HTR-8/SVneo (cell line): ENCODE data around the gene FBH1.
"Not testable (repeated sequence)": the region's sequence is repeated elsewhere in the genome, so short reads cannot be mapped to it uniquely, and the experiment has no call there.

Source experiments
- DNase-seq: peaks from one replicate; pipeline ENCODE4 v3.0.0; 2011; ENCODE audit warnings: low spot score, mixed read lengths; ENCODE audit not compliant: insufficient read length
- FAIRE-seq: peaks from 2 replicates; lab custom pipeline; 2011; peaks lifted over from hg19 to GRCh38; lab: Jason Lieb, UNC

Gene FBH1

DNA sequence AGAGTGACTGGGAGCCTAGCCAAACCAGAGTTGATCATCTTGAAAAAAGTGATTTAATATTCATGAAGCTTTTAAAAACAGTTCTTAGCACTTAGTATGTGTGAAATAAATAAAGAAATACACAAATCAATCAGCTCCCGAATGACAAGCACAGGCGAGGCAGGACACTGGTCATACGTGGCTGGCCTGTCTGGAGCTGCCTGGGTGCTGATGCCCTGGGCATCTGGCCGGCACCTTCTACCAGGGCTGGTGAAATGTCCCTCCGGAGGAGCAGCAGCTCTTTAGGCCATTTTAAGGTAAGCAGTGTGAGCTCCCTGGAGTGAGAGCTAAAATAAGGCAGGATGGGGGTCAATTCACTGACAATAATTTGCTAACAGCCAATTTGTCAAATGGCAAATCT lies 63.6 kb downstream of the FBH1 start:
- FAIRE-seq (no peak), DNase-seq (no peak)

- DNase-seq (no peak), FAIRE-seq (no peak)
Measured at GRCh38 chr10:5956146-5956936, 66.3 kb downstream of the FBH1 start.

DNA sequence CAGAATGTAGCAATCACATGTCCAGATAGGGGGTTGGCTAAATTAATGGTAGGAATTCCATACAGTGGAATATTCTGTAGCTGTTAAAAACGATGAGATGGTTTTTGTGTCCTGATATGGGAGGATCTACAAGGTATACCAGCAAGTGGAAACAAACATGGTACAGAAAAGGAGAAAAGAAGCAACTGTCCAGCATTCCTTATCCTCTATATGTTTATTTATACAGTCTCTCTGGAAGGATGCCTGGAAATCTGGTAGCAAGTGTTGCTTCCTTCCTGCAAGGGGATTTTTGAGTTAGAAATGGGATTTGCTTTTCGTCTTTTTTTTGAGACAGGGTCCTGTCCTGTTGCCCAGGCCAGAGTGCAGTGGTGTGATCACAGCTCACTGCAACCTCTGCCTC lies 68.0 kb downstream of the FBH1 start:
- DNase-seq = no peak
- FAIRE-seq = no peak

- no peak for FAIRE-seq
Measured at GRCh38 chr10:5958675-5959074, 68.6 kb downstream of the FBH1 start.

DNA sequence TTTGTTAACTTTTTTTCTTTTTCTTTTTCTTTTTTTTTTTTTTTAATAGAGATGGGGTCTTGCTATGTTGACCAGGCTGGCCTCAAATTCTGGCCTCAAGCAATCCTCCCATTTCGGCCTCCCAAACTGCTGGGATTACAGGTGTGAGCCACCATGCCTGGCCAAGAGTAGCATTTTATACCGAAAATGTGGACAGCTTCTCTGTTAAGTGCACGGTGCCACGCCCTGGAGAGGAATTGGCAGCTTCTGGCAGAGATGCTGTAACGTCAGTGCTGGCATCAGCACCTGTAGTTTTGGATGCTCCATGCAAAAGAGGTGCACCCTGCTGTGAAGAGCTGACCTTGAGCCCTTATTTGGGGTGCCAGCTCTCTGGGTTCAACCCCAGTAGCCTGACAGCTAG lies 69.1 kb downstream of the FBH1 start:
- FAIRE-seq = no peak
- no peak for DNase-seq

More at GRCh38 chr10:5958675-5959074, 68.6 kb downstream of the FBH1 start:
- no peak for DNase-seq

DNA sequence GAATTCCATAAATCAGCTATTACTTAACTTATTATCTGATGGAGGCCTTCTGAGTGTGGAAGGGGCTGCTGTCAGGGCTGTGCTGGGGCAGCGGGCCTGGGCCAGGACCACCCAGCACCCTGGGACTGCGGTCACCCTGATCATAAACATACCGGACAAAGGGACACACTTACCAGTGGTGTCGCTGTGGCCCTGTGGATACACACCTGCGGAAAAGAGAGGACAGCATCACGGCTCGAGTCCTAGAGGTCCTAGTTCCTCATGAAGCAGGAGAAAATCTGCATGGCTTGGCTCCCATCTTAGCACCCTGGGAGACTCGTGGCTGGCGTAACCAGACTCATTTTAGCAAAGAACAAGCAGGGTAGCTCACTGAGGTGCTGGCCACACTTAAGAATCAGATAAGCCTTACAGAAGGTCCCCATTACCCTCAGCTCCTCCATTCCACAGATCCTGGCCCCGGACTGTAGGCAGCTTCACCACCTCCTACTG lies 69.6 kb downstream of the FBH1 start:
- FAIRE-seq = no peak
- no peak for DNase-seq

GRCh38 chr10:5960070-5960972 lies 70.3 kb downstream of the FBH1 start:
- peak; percentile 35 for DNase-seq
- FAIRE-seq = no peak

- not testable (repeated sequence) for DNase-seq, FAIRE-seq
Measured at GRCh38 chr10:5960973-5961275, 70.9 kb downstream of the FBH1 start.

GRCh38 chr10:5961405-5962100 lies 71.5 kb downstream of the FBH1 start:
- DNase-seq = no peak
- no peak for FAIRE-seq

- FAIRE-seq, DNase-seq: not testable (repeated sequence)
Measured at GRCh38 chr10:5962358-5962940, 72.4 kb downstream of the FBH1 start.

DNA sequence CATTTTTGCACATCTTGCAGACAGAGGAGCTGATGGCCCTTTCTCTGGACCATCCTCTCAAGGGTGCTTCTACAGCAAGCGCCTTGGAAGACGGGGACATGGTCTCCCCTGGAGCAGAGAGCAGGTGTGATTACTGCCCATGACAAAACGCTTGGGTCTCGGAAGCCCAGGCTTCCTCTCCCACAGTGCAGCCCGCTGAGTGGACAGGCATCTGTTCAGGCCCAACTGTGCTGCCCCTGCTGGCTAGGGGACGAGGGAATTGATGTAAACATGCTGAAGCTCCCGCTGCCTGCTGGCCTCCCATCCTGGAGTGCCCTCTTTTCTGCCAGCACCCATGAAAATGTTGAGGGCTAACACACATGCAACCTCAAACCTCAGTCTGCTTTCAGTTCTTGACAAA lies 73.0 kb downstream of the FBH1 start:
- DNase-seq (no peak), FAIRE-seq (no peak)

DNA sequence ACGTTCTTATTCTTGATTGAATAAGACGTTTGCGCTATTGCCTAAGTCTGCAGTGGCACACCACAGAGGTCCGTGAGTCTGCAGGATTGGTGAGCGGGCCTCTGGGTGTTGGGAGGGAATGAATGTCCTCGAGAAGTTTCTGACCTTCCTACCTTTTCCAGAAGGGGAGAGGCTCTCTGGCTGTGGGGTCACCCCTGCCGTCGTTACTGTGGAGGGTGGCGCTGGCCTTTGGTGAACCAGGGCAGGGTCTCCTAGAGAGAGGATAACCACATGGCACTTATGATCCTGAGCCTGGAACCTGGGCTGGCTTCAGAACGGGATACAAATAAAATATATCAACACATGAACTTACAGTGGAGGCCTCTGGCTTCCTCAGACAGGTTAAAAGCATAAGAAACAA lies 73.5 kb downstream of the FBH1 start:
- FAIRE-seq (no peak), DNase-seq (no peak)

DNA sequence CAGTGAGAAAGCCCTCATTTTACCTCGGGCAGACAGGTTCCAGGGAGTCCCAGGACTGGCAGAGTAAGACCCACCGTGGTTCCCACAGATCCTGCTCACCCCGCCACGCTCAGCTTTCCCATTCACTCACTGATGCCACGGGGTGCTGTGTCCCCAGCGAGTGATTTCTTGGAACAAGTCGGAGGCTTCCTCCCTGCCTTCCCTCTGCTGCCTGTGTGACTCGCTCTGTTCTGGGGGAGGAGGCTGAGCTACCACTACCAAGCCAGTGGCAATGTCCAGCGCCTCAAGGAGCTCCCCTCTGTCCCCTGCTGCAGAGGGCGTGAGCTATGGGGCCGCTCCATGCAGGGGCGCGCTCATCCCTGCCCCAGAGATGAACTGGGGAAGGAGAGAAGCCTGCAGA lies 74.7 kb downstream of the FBH1 start:
- no peak for DNase-seq
- FAIRE-seq = no peak

DNA sequence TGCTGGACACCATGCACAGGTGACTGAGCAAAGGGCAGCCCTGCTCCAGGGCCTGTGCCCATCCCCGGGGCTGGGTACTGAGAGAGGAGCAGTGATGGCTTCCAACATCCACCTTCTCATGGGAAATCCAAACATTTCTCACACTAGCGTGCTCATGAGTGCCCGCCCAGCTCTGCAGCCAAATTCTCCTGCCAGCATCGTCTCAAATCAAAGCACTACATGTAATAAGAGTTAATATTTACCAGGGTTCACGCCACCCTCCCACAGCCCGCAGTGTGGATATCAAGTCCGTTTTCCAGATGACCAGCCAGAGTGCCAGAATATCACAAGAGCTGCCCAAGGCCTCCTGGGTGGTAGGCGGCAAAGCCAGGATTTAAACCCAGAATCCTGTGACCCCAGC lies 75.2 kb downstream of the FBH1 start:
- DNase-seq (no peak), FAIRE-seq (no peak)

DNA sequence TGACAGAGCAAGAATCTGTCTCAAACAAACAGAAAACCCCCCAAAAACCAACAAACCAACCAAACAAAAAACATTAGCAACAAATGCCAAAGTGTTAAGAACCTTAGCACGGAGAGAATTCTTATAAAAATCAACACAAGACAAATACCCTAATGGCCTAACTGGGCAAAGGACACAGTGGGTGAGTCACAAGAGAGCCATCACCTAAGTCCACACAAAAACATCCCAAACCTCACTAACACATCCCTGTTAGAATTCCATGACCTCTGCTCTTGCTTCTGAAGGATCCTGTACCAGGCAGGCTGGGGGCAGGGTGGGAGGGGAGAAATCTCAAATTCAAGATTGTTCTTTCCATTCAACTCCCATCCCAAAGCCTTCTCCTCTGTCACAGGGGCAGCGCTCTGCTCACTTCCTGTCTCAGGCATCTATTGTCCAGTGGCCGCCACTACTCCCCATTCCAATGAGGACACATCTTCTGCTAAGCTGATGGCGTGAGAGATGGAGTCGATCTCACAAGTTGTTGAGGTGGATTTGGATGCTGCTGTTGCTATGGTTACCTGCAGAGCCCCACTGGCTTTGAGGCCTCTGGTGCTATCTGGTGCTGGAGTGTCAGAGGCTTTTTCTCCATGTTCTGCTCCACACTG lies 78.1 kb downstream of the FBH1 start:
- DNase-seq (no peak), FAIRE-seq (no peak)

DNA sequence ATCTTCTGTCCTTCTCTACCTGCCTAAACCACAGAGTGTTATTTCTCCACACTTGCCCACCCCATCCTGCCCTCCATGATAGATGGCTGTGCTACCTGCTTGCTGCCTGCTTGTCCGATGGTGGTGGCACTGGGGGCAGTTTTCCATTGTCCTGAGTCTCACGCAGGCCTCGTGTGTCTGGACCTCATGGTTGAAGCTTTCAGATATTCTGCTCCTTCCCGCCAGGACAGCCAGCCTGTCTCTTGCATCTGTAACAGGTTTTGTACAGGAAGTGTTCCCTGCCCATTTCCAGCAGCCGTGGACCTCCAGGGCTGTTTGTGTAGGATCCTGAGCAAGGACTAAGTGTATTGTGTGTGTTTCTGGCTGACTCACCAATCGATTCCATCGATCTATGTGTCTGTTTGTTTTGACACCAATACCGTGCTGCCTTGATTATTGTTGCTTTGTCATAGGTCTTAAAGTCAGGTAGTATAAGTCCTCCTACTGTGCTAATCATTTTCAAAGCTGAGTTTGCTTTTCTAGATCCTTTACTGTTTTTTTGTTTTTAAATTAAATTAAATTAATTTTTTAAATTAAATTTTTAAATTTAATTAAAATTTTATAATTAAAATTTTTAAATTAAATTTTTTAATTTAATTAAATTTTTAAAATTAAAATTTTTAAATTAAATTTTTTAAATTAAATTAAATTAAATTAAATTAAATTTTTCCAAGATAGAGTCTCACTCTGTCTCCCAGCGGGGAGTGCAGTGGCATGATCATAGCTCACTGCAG lies 78.8 kb downstream of the FBH1 start:
- FAIRE-seq (no peak), DNase-seq (no peak)

DNA sequence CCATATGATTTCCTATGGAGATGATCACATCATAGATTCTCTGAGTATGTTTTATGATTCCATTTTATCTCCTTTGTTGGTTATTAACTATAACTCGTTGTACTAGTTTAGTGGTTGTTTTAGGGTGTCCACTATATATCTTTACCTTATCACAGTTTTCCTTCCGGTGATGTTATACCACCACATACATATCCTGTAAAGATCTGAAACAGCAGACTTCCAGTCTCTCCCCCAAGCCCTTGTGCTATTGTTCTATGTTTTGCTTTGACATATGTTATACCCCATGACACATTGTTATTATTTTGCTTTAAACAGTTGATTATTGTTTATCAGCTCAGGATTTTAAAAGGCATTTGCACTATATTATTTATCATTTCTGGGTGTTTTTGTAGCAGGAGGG lies 80.0 kb downstream of the FBH1 start:
- DNase-seq = no peak
- FAIRE-seq = no peak

DNA sequence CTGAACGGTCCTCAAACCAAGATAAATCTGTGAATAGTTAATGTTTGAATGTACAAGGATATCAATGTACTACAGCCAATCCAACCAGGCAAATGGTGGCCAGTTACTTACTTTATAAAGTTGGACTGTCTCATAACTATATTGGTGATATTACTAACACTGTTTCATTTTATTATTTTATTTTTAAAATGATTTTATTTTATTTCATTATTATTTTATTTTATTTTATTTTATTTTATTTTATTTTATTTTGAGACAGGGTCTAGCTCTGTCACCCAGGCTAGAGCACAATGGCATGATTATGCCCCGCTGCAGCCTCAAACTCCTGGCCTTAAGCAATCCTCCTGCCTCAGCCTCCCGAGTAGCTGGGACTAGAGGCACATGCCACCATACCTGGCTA lies 80.5 kb downstream of the FBH1 start:
- DNase-seq (no peak), FAIRE-seq (no peak)

- FAIRE-seq = no peak
- DNase-seq = no peak
Measured at GRCh38 chr10:5971315-5971832, 81.3 kb downstream of the FBH1 start.
